Measurements from ENCODE around the gene PACS1.
"Not testable (repeated sequence)": the region's sequence is repeated elsewhere in the genome, so short reads cannot be mapped to it uniquely, and the experiment has no call there.

PACS1 gene

DNA sequence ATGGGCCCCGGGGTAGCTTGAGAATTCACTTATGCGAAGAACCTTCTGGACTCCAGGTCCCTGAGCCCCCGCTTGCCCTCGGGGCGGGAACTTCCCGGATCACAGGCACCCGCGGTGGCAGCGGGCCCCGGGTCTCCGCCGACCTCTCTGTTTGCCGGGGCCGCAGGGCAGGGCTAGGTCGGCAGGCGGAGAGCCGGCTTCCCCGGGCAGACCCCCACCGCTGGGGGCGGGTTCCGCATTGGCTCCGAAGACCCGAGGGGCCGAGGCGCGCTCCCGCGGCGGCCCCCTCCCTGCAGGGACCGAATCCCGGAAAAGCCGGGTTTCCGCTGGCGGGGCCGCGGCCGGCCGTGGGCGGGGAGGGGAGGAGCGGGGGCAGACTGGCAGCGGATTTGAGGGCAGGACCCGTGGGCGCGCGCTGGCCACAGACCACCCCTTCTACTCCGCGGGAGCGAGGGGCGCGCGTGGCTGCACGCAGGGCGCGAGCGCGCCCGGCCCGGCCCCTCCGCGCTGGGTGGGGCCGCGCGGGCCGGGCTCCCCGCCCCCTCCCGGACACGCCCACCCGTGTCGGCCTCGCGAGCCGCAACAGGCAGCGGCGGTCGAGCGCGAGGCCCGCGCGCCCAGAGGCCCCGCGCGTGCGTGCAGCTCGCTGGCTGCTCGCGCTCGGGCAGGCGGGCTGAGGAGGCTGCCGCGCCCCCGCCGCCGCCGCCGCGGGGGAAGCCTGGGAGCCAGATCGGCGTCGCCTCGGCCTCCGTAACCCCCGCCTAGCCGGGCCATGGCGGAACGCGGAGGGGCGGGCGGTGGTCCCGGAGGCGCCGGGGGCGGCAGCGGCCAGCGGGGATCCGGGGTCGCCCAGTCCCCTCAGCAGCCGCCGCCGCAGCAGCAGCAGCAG is at the start of gene PACS1:
Gene PACS1, plus strand, starts transcription at position 558 of the 889 bp plus-strand sequence. Its CDS starts 215 bp downstream, at position 773.
- DNase-seq, result peak; percentile 86

DNA sequence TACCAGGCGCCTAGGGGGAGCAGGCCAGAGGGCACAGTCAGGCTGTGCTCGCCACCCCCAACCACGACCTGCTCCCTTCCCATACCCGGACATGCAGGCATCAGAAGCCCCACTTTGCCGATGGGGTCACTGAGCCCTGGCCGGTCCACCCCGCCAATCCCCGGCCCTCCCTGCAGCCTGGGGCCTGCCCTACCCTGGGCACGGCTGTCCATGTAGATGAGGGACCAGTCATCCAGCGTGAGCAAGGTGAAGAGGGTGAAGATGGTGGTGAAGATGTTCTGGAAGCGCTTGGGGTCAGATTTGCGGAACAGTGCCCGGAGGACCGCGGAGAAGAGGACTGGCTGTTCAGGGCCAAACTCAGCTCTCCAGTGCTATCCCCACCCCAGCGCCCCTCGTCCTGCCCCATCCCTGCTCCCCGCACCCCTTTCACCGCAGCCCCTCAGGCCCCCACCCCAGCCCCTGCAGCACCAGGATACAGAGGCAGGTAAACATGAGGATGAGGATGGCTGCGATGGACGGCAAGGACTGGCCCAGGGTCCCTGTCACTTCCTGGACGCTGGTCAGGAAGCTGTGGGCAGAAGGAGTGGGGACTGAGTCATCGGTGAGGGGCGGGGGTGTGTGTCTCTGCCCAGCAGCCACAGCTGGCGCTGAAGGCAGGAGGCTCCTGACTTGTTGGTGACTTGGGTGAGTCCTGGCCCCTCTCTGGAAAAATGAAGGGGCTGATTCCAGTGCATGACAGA is 49.3 kb upstream of the PACS1 start:
- no peak for DNase-seq

DNA sequence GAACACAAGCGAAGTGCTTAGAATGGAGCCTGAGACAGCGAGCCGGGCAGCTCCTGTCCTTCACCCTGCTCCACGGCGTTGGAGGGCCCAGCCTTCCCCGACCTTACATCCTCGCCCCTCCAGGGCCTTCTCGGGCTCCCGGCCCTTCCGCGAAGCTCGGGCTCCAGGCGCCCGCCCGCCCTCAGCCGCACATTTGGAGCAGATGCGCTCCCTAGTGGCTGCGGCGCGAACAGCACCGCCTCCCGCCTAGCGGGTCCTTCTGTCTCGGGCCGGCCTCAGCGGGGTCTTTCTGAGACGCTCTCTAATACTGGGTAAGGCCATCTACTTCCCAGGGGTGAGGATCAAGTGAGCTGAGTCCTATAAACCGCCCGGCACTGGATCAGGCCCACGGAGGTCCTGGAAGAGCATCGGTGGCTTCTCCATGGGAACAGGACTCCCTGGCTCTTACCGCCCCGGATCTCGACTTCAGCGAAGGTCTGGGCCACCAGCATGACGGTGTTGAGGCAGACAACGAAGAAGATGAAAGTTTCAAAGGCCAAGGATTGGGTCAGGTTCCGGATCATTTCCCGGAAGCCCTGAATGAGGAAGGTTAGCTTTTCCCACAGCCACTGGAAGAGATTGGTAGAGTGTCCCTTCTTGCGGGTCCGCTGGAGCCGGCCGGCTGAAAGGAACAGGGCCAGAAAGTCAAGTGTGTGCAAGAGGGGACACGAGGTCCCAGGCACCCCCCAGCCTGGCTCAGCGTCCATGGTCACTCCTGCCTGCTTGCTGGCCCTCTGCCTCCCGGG is 47.5 kb upstream of the PACS1 start:
- DNase-seq, result peak; percentile 75

DNA sequence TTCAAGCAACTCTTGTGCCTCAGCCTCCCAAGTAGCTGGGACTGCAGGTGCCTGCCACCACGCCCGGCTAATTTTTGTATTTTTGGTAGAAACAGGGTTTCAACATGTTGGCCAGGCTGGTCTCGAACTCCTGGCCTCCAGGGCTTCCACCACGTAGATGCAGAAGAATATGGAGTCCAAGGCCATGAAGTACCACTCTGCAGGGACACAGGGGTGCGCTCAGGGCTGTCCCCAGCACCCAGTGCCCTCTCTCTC is 47.0 kb upstream of the PACS1 start:
- not testable (repeated sequence) for DNase-seq

DNA sequence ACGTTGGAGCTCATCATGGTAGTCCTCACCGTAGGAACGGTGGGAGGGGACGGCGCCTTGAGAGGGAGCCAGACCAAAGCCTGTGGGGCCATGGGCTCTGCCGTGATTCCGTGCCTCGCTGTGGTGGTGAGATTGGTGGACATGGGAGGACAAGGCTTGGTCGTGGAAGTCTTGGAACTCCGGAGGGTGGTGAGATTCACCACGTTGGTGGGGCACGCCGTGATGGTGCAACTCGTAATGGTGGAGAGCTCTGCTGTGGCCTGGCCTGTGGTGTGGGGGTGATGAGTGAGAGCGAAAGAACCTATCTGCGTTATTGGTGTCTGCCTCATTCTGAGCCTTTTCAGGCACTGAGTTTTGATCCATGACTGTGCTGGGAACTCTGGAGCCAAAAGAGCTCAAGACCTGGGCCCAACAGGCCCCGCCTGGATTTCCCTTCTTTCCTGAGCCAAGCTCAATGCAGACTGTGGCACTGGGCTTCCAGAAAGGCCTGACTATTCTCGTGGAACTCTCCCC is 44.0 kb upstream of the PACS1 start, which contains the start of gene CATSPER1:
Gene CATSPER1, minus strand, starts transcription at position 463 of the 513 bp plus-strand sequence. Its CDS starts 100 bp downstream, at position 363.
- DNase-seq, result no peak

DNA sequence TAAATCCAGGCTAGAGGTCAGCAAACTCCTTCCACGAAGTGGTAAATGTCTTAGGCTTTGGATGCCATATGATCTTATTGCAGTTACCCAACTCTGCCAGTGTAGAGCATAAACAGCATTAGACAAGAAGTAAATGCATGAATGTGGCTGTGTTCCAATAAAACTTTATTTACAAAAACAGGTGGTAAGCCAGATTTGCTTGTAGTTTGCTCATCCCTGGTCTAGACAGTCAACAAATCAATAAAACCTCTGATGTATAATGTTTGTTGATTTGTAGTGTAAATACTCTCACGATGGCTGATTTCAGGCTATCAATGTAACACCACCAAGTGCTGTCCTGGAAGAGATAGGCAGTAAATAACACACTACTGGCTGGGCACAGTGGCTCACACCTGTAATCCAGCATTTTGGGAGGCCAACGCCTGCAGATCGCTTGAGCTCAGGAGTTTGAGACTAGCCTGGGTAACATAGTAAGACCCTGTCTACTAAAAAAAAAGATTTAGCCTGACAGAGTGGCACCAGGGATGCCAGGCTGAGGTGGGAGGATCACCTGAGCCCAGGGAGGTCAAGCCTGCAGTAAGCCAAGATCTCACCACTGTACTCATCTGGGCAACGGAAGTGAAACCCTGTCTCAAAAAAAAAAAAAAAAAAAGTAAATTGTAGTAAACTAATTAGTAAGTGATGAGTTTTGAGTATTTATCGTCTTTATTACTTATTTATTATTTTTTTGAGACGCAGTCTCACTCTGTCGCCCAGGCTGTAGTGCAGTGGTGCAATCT is 36.9 kb upstream of the PACS1 start:
- DNase-seq, result no peak

DNA sequence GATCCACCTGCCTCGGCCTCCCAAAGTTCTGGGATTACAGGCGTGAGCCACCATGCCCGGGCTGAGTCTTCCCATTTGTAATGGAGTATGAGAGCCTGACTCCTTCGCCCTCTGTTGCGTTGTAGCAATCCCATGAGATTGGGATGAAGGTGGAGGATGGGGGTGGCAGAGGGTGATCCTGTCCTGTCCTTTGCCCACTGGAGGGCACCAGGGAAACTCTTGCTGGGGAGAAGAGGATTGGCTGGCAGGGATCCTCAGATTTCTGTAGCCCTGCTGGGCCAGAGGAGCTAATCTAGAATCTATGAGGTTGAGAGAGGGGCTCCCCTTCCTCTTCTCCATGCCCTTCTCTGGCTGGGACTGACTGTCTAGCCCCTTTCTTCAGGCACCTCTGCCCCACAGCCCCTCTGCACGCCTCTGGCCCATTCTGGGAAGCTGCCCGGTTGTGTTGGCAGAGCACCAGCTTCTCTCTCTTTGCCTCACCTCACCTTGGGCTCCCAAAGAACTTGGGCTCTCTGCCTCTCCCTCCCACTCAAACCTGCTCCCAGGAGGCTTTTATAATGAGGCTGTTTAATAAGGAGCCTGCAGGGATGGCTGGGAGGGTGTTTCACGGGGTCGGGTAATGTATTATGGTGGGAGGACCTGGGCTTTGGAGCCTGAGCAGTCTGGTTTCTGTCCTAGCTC is 34.3 kb upstream of the PACS1 start:
- DNase-seq, result no peak

DNA sequence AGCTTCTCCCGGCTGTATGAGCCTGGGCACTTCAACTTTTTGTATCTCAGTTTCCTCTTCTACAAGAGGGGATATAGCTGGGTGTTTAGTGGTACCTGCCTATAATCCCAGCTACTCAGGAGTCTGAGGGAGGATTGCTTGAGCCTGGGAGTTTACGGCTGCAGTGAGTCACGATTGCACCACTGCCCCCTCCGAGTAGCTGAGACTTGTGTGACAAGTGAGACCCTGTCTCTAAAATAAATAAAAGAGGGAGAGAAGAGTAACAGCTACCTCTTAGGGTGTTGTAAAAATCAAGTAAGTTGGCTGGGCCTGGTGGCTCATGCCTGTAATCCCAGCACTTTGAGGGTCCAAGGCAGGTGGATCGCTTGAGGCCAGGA is 33.8 kb upstream of the PACS1 start:
- DNase-seq, result no peak

DNA sequence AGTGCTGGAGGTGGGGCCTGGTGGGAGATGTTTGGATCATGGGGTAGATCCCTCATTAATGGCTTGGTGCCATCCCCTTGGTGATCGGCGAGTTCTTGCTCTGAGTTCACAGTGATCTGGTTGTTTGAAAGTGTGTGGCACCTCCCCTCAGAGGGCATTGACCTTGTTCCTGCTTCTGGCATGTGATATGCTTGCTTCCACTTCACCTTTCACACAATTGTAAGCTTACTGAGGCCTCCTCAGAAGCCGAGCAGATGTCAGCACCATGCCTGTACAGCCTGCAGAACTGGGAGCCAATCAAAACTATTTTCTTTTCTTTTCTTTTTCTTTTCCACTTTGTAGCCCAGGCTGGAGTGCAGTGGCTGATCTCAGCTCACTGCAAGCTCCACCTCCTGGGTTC is 32.7 kb upstream of the PACS1 start:
- DNase-seq, result no peak

DNA sequence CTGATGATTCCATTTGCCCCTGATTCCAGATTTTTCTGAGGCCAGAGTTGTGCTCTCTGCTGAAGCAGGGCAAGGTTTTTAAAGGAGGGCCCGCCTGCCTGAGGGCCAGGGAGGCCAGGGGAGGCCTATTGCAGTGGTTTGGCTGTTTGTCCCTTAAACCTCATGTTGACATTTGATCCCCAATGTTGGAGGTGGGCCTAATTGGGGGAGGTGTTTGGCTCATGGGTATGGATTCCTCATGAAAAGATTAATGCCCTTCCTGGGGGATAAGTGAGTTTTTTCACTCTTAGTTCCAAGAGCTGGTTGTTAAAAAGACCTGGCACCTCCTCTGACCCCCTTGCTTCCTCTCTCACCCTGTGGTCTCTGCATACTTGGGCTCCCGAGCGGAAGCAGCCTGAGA is 30.3 kb upstream of the PACS1 start:
- no peak for DNase-seq

DNA sequence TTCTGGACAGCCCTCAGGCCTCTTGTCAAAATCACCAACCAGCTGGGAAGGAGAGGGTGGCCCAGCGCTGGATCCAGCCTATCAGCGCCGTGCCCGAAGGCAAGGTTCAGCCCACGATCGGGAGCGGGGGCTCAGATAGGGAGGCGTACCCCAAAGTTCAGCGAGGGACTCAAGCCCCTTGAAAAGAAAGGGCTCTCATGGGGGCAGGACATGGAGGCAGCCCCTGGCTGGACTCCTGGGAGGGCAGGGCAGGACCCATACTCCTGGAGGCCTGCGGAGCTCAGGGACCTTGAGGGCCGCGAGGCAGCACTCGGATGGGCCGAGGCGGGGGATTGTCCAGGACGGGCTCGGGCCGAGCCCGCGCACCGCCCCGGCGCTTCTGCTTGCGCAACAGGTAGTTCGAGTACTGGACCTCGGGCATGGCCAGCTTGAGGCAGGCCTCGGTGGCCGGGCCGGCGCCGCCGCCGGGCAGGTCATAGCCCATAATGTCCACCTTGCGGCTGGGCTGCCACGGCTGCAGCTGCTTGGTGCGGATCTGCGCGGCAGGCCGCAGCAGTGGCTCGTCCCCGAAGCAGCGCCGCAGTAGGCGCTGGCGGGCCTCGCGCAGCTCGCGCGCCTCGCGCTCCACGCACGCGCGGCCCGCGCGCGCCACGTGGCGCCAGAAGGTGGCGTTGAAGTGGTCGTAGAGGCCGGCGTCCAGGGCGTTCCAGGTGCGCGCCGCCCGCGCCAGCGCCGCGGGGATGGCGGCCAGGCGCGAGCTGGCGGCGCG is 27.7 kb upstream of the PACS1 start:
- DNase-seq, result no peak

DNA sequence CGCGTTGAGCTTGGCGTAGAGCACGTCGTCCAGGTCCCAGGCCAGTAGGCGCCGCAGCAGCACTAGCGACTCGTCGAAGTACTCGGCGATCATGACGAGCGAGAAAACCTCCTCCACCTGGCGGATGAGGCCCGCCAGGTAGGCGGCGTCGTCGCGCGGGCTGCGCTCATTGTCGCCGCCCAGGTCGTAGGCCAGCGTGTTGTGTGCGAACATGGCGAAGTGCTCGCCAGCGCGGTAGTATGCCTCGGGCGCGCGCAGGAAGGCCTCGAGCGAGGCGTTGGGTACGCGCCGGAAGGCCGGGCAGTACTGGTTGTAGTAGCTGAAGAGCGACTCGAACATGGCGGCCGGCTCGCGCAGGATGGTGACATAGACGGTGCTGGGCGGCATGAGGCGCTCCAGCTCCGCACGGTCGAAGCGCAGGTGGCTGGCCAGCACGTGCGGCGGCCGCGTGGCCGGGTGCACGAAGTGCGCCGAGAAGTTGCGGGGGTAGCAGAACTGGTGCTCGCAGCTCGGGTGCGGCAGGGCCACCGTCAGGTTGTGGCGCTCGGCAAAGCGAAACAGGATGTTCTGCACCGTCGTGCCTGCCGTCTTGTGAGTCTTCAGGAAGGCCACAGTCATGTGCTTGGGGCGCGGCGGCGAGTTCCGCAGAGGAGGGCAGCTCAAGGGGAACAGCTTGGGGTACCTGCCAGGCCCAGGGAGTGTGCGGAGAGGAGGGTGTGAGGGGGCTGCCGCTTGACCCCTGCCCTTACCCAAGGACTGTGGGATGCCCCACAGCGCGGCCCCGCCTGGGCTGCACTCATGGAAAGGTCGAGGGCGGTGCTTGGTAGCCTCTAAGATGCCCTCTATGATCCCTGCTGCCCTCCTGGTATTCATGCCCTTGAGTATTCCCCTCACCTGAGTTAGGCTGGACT is 26.8 kb upstream of the PACS1 start:
- DNase-seq, result no peak

DNA sequence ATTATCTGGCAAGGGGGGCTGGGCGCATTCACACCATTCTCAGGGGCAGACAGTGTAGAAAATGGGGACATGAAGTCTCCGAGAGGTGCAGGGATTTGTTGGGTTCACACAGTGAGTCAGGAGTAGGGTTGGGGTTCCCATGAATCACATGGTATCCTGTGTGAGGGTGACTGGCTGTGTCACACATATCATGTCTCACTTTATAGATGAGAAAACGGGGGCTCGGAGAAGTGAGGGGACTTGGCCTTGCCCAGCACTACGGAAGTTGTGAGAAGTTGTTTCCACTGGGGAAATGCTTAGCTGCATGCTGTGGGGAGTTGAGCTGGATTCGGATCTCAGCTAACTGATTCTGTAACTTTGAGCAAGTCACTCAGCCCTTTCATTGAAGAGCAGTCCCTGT is 25.3 kb upstream of the PACS1 start:
- DNase-seq, result no peak

DNA sequence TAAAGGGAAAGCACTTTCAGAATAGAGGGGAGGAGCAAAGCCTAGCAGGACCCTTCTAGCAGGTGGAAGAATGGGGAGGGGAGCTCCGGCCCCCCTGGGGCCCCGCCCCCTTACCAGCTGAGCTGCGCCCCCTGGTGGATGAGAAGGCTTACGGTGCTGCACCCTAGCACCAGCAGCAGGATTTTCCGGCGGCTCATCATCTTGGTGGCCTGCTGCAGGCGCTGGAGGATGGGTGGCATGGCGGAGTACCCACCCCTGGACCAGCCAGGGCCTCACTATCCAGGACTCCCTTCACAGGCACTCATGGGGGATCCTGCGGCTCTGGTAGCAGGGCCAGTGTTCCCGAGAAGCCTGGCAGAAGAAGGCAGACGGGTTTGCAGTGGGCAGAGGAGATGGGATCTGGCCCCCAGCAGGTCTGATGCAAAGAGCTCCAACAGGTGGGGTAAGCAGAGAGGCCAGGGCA is 24.9 kb upstream of the PACS1 start:
- peak; percentile 86 for DNase-seq

DNA sequence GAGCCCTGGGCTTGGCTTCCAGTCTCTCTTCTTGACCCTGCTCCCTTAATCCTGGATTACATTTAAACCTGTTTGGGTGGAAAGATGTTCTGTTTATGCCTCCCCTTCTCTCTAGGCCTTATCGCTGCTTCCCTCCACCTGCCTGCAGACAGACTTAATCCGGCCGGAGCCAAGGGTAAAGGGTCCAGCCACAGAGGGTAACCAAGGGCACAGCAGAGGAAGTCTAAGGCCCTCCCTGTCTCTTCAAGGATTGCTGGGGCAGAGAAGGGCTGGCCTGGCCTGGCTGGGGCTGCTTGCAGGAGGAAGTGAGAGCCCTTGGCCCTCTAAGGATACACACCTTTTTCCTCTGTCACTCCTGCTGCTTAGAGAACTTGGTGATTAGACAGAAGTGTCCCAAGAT is 23.2 kb upstream of the PACS1 start:
- no peak for DNase-seq

DNA sequence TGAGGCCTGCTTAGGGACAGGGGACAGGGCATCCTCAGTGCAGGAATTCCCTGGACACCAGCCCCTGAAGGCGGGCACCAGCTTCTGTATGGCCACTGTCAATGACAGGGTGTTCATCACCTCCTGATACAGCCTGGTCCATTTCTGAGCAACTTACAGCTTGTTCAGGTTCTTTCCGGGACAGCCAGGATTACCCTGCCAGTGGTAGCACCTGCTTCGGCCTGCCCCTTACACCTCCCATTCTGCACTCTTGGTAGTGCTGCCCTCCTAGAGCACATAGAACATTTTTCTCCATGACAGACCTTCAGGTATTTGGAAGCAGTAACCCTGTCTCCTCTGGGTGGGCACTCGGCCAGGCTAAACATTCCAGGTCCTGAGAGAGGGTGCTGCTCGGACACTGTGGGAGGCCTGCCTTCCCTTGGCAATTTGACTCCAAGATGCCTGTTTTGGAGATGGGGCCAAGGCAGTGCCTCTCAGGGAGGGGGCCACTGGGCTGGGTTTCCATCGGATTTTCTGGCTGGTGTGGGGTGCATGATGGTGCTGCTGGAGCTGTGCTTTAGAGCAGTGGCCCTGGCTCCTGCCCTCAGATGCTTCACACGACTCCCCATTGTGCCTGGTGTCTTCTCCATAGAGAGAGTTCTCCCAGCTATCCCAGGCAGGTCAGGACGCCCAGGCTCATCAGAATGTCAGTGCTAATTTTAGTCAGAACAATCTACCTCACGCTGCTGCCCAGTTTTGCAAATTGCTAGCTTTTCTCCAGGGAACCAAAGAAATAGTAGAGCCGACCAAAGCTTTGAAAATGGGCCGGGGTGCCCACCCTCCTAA is 22.3 kb upstream of the PACS1 start:
- no peak for DNase-seq

DNA sequence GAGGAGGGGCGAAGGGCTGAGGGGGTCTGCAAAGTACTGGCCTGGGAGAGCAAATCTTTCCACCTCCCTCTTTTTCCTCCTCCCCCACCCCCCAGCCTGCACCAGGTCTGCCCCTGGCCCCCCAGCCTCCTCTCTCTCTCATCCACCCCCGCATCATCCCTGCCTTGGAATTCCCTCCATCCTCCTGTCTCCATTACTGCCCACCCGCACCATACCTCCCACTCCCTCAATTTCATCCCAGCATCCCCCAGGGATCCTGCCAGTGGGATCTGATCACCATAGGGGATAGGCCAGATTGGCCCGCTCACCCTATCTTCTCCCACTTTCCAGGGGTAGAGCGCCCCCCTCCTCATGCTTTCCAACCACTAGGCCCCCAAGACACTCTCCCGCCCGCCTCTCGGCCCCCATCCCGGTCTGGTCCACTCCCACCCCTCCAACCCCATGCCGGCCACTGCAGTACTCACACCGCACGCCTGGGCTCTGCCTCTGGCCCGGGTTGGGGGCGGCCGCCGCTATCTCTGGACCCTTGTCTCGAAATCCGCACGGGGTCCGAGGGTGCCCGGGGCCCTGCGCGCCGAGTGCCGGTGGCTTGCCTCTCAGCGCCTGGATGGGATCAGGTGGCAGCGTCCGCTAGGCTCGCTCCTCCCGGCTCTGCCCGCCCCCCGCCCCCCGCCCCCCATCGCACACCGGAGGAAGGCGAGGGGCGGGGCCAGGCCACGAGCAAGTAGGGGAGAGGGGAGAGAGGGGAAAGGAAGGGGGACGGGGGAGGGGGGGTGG is 21.3 kb upstream of the PACS1 start, which contains the start of gene GAL3ST3:
Gene GAL3ST3, minus strand, starts transcription at position 615 of the 777 bp plus-strand sequence. CDS start 3,746 bp downstream, outside the sequence.
- DNase-seq, result no peak
